Fibroblast of lung (primary cell): Measurements from ENCODE around the gene YIPF4.

Experiments used
- EZH2 ChIP-seq: IDR thresholded peaks from 2 replicates; pipeline ENCODE4 v1.5.1; 2012; ENCODE audit warnings: low read length, control low read depth, mild to moderate bottlenecking; ENCODE audit errors: missing control alignments
- TF ChIP-seq, protein P1 (sequence below), 2 donors: IDR thresholded peaks in 1 of 2; conservative IDR thresholded peaks in 1 of 2; 1 replicate in 1 of 2; 2 replicates in 1 of 2; pipeline ENCODE4 v1.5.1; 2011 to 2012; ENCODE audit warnings: low read length in 2 of 2, control low read depth in 1 of 2, inconsistent platforms in 1 of 2, low read depth in 1 of 2, mild to moderate bottlenecking in 1 of 2

DNA sequence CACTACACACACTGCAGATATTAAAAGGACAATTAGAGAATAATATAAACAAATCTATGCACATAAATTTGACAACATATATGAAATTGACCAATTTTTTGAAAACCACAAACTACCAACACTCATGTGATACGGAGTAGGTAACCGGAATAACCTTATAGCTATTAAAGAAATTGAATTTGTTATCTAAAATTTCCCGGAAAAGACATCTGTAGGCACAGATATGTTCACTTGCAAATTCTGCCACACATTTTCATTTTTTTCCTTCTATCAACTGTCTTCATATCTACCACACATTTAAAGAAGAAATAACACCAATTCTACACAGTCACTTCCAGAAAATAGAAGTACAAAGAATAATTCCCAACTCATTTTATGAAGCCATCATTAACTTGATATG is 35.4 kb upstream of the YIPF4 start:
- TF ChIP-seq, protein P1, sequence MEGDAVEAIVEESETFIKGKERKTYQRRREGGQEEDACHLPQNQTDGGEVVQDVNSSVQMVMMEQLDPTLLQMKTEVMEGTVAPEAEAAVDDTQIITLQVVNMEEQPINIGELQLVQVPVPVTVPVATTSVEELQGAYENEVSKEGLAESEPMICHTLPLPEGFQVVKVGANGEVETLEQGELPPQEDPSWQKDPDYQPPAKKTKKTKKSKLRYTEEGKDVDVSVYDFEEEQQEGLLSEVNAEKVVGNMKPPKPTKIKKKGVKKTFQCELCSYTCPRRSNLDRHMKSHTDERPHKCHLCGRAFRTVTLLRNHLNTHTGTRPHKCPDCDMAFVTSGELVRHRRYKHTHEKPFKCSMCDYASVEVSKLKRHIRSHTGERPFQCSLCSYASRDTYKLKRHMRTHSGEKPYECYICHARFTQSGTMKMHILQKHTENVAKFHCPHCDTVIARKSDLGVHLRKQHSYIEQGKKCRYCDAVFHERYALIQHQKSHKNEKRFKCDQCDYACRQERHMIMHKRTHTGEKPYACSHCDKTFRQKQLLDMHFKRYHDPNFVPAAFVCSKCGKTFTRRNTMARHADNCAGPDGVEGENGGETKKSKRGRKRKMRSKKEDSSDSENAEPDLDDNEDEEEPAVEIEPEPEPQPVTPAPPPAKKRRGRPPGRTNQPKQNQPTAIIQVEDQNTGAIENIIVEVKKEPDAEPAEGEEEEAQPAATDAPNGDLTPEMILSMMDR (conservative IDR thresholded peaks at IDR 0.05 in 1 of 2, IDR thresholded peaks at IDR 0.05 in 1 of 2; ENCODE audit: low read depth in 1 of 2, low read length in 2 of 2), result no peak
- TF ChIP-seq EZH2, result no peak
